RWPE1 (cell line): ENCODE data around the gene SASS6.

ENCODE experiments used
- CTCF ChIA-PET: fragments of 350-600 bp; sonication (Branson Sonifier 250); formaldehyde crosslinking; extraction: SDS; loops from one replicate; lab custom pipeline; 2021; lab: Yijun Ruan, JAX
- POLR2A ChIA-PET: fragments of 400-600 bp; formaldehyde crosslinking; extraction: SDS; loops from one replicate; lab custom pipeline; 2020; ENCODE audit warnings: antibody characterized with exemption; ENCODE audit not compliant: low non-redundant PET; lab: Yijun Ruan, JAX
- DNase-seq: peaks from one replicate; pipeline ENCODE4 v3.0.0; 2012; ENCODE audit warnings: low spot score
- H3K27ac ChIP-seq: fragments of 450-650 bp; 2 replicates; pipeline ENCODE4 v1.5.1; 2017
- CTCF ChIP-seq: fragments of 450-650 bp; conservative IDR thresholded peaks from 2 replicates; pipeline ENCODE4 v1.5.1; 2017; ENCODE audit warnings: low read depth, mild to moderate bottlenecking

The SASS6 gene

GRCh38 chr1:100142343-100142742, 9.6 kb upstream of the SASS6 start:
- no peak for DNase-seq
- TF ChIP-seq CTCF: no peak
- ChIA-PET CTCF (interaction anchor here (0.6 kb wide), 1 partner anchor 269 kb away, joined by 4 read pairs; no protein-coding TSS in a partner anchor), POLR2A (no interaction called here)
- H3K27ac ChIP-seq: no peak overlapping the region

GRCh38 chr1:100141192-100141591, 8.5 kb upstream of the SASS6 start:
- TF ChIP-seq CTCF: no peak
- no peak overlapping the region for H3K27ac ChIP-seq
- no peak for DNase-seq
- ChIA-PET POLR2A (no interaction called here), CTCF (no interaction called here)

- TF ChIP-seq CTCF: no peak
- no peak for DNase-seq
- no peak overlapping the region for H3K27ac ChIP-seq
- CTCF ChIA-PET: no interaction called here
- POLR2A ChIA-PET: no interaction called here
These were observed 4.9 kb upstream of the SASS6 start for GRCh38 chr1:100137602-100138001.

GRCh38 chr1:100134872-100135271, 2.1 kb upstream of the SASS6 start:
- POLR2A ChIA-PET: no interaction called here
- no peak for DNase-seq
- TF ChIP-seq CTCF: no peak
- CTCF ChIA-PET: interaction anchor here (0.6 kb wide), 1 partner anchor 327 kb away, joined by 3 read pairs; no protein-coding TSS in a partner anchor
- no peak overlapping the region for H3K27ac ChIP-seq

GRCh38 chr1:100131623-100132022, 1.1 kb downstream of the SASS6 start:
- ChIA-PET POLR2A (no interaction called here), CTCF (no interaction called here)
- TF ChIP-seq CTCF: no peak
- DNase-seq: no peak
- H3K27ac ChIP-seq: no peak overlapping the region

- ChIA-PET CTCF (interaction anchor here (0.6 kb wide), 1 partner anchor 811 kb away, joined by 4 read pairs; no protein-coding TSS in a partner anchor), POLR2A (no interaction called here)
- no peak overlapping the region for H3K27ac ChIP-seq
- DNase-seq: no peak
- TF ChIP-seq CTCF: no peak
These were observed 2.1 kb downstream of the SASS6 start for GRCh38 chr1:100130552-100131077.

- TF ChIP-seq CTCF: no peak
- POLR2A ChIA-PET: interaction anchor here (0.6 kb wide), 1 partner anchor 20 kb away, joined by 3 read pairs; no protein-coding TSS in a partner anchor
These were observed 5.5 kb downstream of the SASS6 start for GRCh38 chr1:100127226-100127625.

More at GRCh38 chr1:100127226-100127625, 5.5 kb downstream of the SASS6 start:
- no peak for DNase-seq
- CTCF ChIA-PET: no interaction called here
- H3K27ac ChIP-seq: no peak overlapping the region
